HepG2 (cell line): ENCODE results near the gene TSHZ1. TPM values are rescaled to one million over a fixed set of nuclear protein-coding genes. Genes with fewer than 3 reads are reported as not detected.
A peak's percentile ranks its signal among the peaks of the same experiment; 100 is the strongest.

ENCODE experiments used
- ATF2 ChIP-seq: sonication (generic); formaldehyde crosslinking; IDR thresholded peaks from 2 replicates; pipeline ENCODE4 v1.4.0; 2020; ENCODE audit warnings: missing genetic modification reagents
- EZH2 ChIP-seq: conservative IDR thresholded peaks from 2 replicates; pipeline ENCODE4 v1.6.1; 2012; ENCODE audit warnings: mild to moderate bottlenecking, low read depth, low read length, moderate library complexity
- IRF1 ChIP-seq: sonication (generic); formaldehyde crosslinking; IDR thresholded peaks from 2 replicates; pipeline ENCODE4 v1.4.0; 2020; ENCODE audit warnings: low read depth, mild to moderate bottlenecking, missing genetic modification reagents
- MAFK ChIP-seq, 2 experiments: IDR thresholded peaks in 1 of 2; conservative IDR thresholded peaks in 1 of 2; 2 replicates each; pipeline ENCODE4 v1.6.1; 2011; ENCODE audit warnings: improper control_type of control experiment in 2 of 2, low read length in 2 of 2
- PAXIP1 ChIP-seq: sonication (generic); formaldehyde crosslinking; conservative IDR thresholded peaks from 2 replicates; pipeline ENCODE4 v1.4.0; 2020; ENCODE audit warnings: mild to moderate bottlenecking, missing genetic modification reagents, moderate library complexity
- RXRA ChIP-seq: sonication (generic); formaldehyde crosslinking; IDR thresholded peaks from 2 replicates; pipeline ENCODE4 v1.5.1; 2020; ENCODE audit warnings: missing genetic modification reagents
- YEATS2 ChIP-seq: sonication (generic); formaldehyde crosslinking; IDR thresholded peaks from 2 replicates; pipeline ENCODE4 v1.4.0; 2020; ENCODE audit warnings: missing genetic modification reagents, borderline replicate concordance
- ZNF512 ChIP-seq: sonication (generic); formaldehyde crosslinking; IDR thresholded peaks from 2 replicates; pipeline ENCODE4 v1.4.0; 2020; ENCODE audit warnings: mild to moderate bottlenecking, missing genetic modification reagents
- ZNF512B ChIP-seq: sonication (generic); formaldehyde crosslinking; IDR thresholded peaks from 2 replicates; pipeline ENCODE4 v1.5.1; 2020; ENCODE audit warnings: missing genetic modification reagents, mild to moderate bottlenecking, borderline replicate concordance
- ZNF576 ChIP-seq: sonication (generic); formaldehyde crosslinking; IDR thresholded peaks from 2 replicates; pipeline ENCODE4 v1.4.0; 2020; ENCODE audit warnings: mild to moderate bottlenecking, missing genetic modification reagents
- ZNF780A ChIP-seq: sonication (generic); formaldehyde crosslinking; IDR thresholded peaks from 2 replicates; pipeline ENCODE4 v1.8.0; 2022; ENCODE audit warnings: mild to moderate bottlenecking, missing genetic modification reagents, moderate library complexity
- ZUFSP ChIP-seq: sonication (generic); formaldehyde crosslinking; IDR thresholded peaks from 2 replicates; pipeline ENCODE4 v1.9.0; 2021; ENCODE audit warnings: missing genetic modification reagents, mild to moderate bottlenecking, borderline replicate concordance
- polyA plus RNA-seq, 8 experiments: library from polyadenylated mRNA; depleted of rRNA in 3 of 8; stranded (reverse) in 7 of 8; unstranded in 1 of 8; fragments of >200 nt; fragmentation: Illumina TruSeq in 4 of 8; extraction: Trizol in 4 of 8; gene quantifications; 2 replicates each; pipeline versions ENCODE4 v1.2.1 to v1.2.3, GENCODE V29; 2011 to 2016; ENCODE audit warnings: low read depth in 4 of 8, missing spikeins in 1 of 8, mixed read lengths in 1 of 8; ENCODE audit not compliant: insufficient read depth in 1 of 8
- total RNA-seq, 5 experiments: library from RNA; depleted of rRNA; stranded (reverse); fragments of >200 nt; fragmentation: Illumina TruSeq; extraction: Trizol; gene quantifications; 2 replicates each; pipeline ENCODE4 v1.2.3, GENCODE V29; 2016; ENCODE audit warnings: low read depth in 1 of 5

TSHZ1 gene
- total and polyA plus RNA-seq, 2 of the 13 experiments (the other 11 are each of a cell fraction or from before 2014, with no cell fraction given): 2.5 to 2.7 TPM

GRCh38 chr18:75161256-75162028 lies 49.2 kb upstream of the TSHZ1 start (continued):
- TF ChIP-seq ZUFSP (CRISPR knock-in tag): no peak
- TF ChIP-seq ZNF512B: 0 out of 2 replicates have a peak, but pooled peaks have one; percentile 46
- peak; percentile 99 for TF ChIP-seq IRF1 (CRISPR knock-in tag)
- no peak for TF ChIP-seq ZNF512
- peak; percentile 51; the same call in 1 of the 2 replicates for TF ChIP-seq YEATS2 (CRISPR knock-in tag)
- 0 out of 2 replicates have a peak, but pooled peaks have one; percentile 14 for TF ChIP-seq PAXIP1 (CRISPR knock-in tag)
- no peak for TF ChIP-seq EZH2
- TF ChIP-seq MAFK (conservative IDR thresholded peaks at IDR 0.05 in 1 of 2, IDR thresholded peaks at IDR 0.05 in 1 of 2; ENCODE audit: low read length in 2 of 2): no peak
- TF ChIP-seq ATF2: no peak
- peak; percentile 29; the same call in 1 of the 2 replicates for TF ChIP-seq ZNF576
- peak; percentile 52; the same call in 1 of the 2 replicates for TF ChIP-seq RXRA (CRISPR knock-in tag)
- no peak for TF ChIP-seq ZNF780A
